T-helper 1 cell (primary cell): Measurements from ENCODE around the gene VCL.
"Not testable (repeated sequence)": the region's sequence is repeated elsewhere in the genome, so short reads cannot be mapped to it uniquely, and the experiment has no call there.

Source experiments
- DNase-seq, 5 donors: peaks; one replicate each; pipeline ENCODE4 v3.0.0-alpha.2; 2012 to 2020

The VCL gene

DNA sequence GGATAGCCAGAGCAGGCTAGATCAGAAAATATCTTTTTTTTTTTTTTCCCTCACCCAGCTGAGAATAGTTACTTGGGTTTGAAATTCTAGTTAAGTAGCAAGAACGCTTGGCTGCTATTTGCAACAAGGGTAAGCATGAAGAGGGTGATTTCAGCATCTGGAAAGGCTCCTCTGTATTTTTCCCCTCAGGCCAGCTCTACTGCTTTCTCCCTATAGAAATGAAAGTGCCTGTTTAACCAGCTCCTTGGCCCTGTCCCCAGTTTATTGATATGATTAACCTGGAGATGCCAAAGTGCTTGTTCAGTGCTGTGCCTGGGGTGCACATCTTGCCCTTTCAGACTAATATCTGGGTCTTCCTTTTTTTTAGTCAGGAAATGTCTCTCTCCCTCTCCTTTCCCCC lies 115.6 kb downstream of the VCL start:
- DNase-seq, result no peak

DNA sequence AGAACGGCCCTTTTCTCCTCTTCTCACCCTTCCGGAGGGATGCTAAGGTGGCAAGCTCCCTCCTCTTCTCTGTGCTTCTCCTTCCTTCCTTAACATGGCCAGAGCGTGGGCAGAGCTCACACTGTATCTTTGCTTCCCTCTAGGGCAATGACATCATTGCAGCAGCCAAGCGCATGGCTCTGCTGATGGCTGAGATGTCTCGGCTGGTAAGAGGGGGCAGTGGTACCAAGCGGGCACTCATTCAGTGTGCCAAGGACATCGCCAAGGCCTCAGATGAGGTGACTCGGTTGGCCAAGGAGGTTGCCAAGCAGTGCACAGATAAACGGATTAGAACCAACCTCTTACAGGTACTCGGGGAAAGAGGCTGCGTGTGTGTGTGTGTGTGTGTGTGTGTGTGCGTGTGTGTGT lies 116.1 kb downstream of the VCL start:
- DNase-seq, result no peak

DNA sequence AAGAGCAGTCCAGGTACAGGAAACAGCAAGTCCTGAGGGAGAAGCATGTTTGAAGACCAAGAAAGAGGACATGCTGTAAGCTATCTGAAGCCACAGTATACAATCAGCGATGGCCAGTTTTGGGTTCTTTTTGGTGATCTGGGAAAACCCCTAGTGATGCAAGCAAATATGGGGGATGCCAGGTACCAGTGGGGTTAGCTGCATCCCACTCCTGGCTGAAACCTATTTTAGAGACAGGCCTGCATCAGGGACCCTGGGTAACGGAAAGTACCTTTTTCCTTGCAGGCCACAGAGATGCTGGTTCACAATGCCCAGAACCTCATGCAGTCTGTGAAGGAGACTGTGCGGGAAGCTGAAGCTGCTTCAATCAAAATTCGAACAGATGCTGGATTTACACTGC lies 119.8 kb downstream of the VCL start:
- DNase-seq, result no peak

DNA sequence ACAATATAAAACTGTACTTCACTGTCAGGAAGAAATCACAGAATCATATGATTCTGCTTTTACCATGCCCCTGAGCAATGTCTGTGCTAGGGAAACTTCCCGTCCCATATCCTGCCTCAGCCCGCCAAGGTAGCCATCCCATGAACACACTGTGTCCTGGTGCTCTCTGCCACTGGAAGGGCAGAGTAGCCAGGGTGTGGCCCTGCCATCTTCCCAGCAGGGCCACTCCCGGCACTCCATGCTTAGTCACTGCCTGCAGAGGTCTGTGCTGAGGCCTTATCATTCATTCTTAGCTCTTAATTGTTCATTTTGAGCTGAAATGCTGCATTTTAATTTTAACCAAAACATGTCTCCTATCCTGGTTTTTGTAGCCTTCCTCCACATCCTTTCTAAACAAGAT lies 120.9 kb downstream of the VCL start:
- DNase-seq, result no peak

DNA sequence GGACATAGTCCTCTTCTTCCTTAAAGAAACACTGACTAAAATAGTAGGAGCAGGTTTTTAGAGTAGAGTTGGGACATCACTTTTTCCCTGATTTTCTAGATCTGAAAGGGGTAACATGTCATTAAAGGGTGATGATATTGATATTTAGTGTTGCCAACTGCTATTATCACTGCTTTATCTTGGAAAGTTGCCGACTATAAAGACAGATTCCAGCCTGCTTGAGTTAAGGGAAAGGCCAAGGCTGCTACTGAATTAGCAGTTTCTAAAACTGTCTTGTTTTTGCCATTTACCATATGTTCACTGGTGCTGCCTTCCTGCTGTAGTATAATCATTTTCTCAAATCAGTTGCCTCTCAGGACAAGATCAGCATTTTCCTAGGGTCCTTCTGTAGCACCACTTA lies 123.0 kb downstream of the VCL start:
- no peak for DNase-seq

DNA sequence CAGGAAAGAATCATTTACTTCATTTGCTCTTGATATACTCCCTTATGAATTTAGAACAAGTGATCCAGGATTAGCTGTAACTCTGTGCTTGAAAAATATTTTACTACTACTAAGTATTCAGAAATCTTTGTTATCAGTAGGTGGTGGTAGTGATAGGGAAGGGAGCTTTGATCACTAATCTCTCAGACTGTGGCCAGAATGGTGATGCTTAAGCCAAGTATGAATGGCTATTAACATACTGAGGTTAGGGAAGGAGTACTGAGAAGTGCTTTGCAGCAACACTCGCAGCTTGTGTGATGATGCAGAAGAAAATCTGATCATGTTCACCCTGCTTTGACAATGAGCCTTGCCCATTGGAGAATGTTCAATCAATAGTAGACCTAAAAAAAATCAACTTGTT lies 123.5 kb downstream of the VCL start:
- no peak for DNase-seq

DNA sequence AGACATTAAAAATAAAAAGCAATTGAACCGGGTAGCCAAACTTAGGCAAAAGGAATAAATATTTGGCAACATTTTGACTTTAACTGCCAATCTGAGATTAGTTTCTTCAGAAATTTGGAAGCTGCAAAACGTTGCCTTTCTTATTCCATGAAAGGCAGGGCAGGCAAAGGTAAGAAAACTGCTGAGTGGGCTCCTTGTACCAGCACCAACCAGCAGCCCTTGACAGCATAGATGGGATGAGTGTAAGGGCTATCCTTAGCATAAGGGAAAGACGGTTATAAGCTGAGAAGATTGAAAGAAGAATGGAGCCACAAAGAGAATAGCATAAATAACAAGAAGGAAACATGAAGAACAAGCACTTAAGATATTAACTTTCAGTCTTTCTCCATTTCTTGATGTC lies 124.1 kb downstream of the VCL start:
- DNase-seq, result no peak

DNA sequence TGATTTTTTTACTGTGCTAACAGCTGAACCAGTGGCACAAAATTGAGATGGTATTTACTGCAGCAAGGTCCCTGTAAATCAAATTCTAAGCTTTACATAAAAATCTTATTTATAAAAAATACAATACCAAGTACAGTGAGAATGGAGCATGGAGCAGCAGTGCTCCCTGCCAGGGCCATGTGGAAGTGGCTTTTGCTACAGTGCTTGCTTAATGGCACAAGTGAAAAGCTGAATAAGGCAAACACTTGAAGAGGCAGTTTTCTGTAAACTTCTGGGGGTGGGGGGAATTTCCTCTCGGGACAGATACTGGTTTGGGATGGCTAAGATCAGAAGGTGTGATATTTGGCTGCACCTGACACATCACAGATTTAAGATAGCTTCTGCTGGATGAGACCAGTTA lies 125.2 kb downstream of the VCL start:
- no peak for DNase-seq

DNA sequence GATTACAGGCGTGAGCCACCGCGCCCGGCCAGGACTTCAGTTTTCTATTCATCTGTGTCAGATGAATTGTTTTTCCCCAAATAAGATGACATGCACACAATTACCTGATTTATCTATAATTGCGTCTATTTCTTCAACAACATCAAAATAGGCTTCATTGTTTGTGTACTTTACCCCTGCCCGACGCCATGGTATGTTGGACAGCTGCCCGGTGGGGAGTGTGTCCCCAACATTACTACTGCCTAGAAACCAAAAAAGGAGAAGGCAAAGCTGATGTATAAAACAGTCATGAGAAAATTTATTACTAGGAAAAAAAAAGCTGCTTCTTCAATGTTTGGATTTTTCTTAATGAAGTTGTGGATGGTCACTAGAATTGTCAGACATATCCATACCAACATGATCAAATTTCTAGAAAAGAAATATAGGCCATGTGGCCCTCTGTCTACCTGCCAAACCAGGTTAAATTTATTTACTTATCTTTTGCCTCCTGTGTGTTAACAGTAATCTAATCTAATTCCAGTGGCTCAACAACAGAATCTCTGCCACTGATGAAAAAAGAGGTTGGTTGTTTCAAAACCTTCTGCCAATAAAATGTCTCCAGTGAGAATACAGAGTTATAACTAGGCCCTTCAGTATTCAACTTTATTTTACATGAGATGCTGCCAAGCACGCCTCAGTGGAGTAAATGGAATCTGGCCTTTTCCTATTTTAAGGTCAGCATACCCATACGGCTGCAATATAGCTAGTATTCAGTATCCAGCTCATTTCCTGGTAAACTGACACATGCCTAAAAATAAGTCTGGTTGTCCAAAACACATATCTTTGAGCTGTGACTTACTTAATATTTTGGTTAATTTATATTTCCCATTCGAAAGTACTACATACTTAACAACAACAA lies 136.3 kb downstream of the VCL start:
- DNase-seq, result no peak

DNA sequence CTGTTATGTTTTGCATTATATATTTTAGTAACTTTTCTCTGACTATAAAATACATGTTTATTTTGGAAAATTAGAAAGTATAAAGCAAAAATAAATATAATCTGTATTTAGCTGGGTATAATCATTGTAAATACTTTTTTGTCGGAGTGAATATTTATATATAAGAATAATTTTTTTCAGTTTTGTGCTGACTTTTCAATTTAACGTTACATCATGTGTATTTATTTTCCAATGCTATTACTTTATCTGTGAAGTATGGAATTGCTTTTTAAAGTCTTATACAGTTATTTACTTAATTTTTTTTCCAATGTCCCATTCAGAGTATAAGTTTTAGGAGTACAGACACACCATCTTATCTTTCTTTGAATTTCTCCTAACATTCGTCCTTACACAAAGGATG lies 137.5 kb downstream of the VCL start:
- no peak for DNase-seq

DNA sequence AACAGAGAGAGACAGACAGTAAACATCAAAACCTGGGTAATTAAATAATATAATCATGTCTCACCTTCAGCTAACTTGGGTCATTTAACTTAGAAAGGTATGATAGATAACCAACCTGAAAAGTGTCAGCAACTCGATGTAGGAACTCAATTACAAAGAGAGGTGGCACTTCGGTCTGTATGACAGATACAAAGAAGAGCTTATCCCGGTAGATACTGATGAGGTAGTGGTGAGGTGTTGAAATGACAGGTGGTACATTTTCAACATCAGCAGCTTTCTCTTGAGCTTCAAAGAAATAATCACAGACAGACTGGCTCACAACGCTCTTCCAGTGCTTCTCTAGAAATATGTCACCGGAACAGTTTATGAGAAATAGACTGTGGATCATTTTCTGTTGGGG lies 140.1 kb downstream of the VCL start:
- DNase-seq, result no peak

DNA sequence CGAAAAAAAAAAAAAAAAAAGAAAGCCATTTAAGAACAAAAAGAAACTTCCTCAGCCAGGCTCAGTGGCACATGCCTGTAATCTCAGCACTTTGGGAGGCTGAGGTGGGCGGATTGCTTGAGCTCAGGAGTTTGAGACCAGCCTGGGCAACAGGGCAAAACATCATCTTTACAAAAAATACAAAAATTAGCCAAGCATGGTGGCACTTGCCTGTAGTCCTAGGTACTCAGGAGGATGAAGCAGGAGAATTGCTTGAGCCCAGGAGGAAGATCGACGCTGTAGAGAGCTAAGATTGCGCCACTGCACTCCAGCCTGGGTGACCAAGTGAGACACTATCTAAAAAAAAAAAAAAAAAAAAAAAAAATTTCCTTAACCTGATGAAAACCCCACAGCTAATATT lies 140.7 kb downstream of the VCL start:
- not testable (repeated sequence) for DNase-seq

DNA sequence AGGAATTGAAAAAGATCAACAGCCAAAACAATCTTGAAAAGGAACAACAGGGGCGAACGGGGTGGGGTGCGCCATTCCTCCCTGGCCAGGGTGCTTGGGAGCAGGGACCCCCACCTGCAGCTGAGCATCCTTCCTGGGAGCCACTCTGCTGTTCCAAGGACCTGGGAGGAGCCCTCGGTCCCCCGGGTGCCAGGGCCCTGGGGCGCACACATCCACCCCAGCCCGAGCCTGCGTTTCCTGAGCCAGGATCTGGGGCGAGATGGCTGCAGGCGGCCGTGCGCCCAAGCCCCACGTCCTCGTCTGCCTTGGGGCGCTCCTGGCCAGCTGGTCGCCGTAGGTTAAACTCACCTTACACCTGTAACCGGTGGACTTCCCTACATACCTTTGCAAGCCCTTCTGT lies 142.1 kb downstream of the VCL start:
- no peak for DNase-seq

DNA sequence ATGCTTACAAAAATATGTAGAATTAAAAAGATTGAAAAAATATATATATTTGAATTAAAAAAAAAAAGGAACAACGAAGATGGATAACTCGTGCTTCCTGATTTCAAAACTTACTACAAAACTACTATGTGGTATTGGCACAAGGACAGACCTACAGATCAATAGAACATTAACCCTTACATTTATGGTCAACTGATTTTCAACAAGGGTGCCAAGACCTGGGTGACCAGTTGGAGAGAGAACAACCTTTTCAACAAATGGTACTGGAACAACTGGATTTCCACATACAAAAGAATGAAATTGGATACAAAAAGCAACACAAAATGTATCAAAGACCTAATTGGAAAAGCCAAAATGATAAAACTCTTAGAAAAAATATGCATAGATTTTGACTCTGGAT lies 142.6 kb downstream of the VCL start:
- no peak for DNase-seq

DNA sequence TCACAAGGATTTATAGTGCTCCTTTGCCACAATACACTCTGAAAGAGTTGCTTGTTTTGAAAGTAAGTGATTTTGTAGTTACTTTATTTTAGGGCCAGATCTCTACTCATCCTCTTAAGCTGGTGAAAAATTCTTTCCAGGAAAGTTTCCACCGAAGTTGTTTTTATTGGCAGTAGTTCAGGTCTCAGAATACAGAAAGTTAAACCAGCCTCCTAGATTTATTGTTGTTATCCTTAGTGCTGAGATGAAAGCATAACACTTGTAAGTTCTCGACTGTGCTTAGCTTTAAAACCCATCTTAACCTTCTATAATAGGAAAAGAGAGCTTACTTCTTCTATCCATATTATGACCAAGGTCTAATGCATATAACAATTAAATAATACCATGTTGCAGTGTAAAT lies 147.2 kb downstream of the VCL start:
- no peak for DNase-seq

DNA sequence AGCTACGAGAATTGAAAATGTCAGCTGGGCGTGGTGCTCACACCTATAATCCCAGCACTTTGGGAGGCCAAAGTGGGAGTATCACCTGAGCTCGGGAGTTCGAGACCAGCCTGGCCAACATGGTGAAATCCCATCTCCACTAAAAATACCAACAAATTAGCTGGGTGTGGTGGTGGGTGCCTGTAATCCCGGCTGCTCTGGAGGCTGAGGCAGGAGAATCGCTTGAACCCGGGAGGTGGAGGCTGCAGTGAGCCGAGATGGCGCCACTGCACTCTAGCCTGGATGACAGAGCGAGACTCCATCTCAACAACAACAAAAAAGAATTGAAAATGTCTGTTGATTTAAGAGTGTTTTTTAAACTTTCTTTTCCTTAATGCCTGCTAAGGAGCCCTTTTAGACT lies 149.1 kb downstream of the VCL start:
- not testable (repeated sequence) for DNase-seq

DNA sequence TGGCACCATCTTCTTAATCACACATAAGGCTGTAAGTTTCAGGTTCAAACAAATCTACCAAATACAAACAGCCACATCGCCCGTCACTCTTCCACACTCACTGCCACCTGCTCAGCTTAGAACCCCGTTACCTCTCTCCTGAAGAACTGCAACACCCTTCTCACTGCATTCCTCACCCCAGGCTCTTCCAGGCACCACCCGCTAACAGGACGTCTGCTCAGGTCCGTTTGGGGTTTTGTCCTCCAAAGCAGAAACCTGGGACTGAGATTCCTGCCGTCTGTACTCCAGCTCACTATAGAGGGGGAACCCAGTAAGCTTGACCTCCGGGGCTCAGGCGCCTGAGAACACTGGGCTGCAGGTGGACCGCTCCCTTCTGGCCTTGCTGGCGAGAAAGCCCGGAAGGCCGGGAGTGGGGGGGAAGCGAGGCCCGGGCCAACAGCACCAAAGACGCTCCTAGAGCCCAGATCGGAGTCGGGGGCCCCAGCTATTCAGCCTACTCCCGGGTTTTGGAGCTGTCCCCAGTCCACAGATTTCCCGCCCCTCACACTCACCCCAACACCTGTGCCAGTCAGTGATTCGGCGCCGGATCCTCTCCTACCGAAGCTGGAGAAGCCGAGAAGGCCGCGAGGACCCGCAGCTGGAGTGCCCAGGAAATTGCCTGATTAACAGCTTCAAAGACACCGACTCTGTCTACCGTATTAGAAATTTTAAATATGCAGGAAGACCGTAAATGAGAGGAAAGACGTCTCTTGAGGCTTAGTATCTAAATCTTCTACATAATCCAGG lies 152.5 kb downstream of the VCL start, which contains the start of gene AP3M1:
AP3M1 (minus strand) TSS at position 625 of the 786 bp plus-strand sequence. CDS start 12,449 bp downstream, outside the sequence.
- peak in 4 of 5 donors; percentile 77 to 84 (median 80) for DNase-seq

DNA sequence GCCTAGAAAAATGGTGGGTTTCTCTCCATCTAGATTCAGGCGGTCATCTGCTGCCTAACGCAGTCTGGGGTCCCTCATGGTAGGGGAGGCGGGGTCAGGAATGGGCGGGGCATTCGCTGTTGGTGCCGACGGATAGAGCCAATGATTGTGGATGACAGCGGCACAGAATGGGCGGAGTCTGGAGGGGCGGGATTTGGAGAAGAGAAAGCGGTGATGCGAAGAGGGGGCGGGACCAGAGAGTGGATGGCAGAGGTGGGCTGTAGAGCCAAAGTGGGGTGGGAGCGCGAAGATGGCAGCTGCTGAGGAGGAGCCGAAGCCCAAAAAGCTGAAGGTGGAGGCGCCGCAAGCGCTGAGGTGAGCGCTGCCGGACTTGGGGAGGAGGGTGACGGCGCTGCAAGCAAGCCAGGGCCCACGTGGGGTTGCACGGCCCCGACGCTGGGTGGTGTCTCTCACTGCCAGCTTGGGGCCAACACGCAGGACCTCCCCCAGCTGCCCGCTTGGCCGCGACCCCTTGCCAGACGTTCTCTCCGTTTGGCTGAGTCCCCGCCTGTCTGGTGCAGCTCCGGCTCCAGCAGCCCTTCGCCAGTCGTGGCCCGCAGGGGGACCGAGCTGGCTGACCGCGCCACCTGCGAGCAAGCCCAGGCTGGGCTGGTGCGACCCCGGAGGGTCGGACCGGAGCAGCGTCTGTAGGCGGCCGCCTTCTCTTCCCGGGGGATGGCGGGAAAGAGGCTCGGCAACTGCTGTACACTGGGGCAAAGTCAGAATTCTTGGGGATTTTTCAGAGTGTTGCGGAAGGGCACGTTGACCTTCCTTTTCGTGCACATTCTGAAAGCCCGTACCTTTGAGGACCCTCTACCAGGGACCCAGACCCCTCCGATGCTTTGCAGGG lies 153.3 kb downstream of the VCL start, which contains the start of gene ADK:
ADK (plus strand) TSS at position 232 of the 889 bp plus-strand sequence; CDS start at position 290, 58 bp downstream.
- DNase-seq, result peak; percentile 97 to 100 (median 100)

DNA sequence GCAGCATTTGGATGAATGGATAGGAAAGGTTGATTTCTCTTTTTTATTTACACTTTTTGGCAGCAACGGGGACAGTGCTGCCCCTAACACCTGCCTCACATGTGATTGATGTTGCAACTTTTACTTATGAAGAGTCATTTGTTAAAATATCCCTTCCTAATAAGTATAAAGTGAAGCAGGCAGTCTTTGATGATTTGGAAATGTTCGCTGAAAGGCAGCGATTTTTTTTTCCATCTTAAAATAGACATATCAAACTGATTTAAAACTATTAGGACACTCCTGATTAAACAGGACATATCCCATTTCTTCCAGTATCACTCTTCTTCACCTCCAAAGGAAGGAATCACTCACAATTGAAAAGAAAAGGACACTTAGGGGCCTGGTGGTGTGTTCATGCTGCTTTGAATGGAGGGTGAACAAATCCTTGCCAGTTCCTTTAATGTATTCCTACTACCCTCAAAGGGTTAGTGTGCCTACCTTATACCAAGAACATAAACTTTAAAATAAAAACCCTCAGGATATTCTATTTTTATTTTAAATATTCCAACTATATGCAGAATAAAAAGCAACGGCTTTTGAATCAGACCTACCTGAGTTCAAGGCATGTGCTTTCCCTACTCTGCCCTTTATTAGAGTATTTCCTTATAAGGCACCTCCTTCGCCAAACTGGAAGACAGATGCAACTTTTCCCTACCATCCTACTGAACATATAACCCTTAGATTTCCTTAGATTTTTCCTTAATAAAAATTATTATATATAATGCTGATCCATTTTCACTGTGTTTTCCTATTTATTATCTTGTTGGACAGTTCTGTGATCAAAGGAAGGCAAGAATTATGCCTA lies 154.2 kb downstream of the VCL start:
- DNase-seq, result no peak

DNA sequence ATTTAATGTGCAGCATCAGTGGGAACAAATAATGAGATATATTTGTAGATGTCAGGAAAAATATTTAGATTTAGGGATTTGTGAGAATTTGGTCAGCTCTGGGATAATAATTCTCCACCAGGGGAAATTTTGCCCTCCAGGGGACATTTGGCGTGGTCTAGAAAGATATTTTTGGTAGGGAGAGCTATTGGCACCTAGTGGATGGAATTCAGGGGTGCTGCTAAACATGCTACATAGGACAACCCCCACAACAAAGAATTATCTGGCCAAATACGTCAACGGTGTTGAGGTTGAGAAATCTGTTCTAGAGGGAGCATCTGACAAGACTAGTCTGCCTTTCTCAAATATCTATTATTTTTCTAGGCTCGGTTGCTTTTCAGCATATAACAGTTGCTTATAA lies 155.2 kb downstream of the VCL start:
- DNase-seq, result no peak

DNA sequence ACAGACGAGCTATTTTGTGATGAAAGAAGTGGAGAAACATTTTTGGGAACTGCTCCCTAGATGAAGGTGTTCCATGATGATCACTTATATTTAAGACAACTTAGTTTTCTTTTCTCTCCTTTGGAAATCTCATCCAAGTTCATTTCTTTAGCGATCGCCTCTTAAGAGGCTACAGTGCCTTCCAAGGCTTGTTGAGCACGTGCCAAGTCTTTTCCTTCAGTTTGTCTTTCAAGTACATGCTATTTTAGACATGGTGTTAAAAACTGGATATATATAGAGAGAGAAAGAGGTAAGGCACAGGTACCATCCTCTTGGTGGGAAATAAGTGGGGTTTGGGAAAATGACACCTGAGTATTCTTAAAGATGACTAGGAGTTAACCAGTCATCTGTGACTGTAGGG lies 155.8 kb downstream of the VCL start:
- no peak for DNase-seq

DNA sequence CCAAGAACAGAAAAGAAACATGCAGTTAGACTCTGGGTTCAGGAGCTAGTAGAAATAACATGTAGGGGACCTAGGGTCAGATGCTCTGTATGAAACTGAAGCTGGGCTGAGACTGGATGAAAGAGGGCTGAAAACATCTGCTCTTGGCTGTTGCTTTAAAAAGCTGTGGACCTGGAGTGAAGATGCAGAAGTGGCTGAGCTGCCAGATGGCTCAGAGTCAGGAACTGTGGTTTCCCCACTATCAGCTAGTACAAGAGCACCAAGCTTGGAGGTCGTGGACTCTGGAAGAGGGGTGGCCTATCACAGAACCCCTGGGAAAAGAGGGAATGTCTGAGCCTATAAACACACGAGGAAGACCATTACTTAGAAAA lies 159.0 kb downstream of the VCL start:
- DNase-seq, result no peak
